ENCODE data around the gene THSD7A.

Gene THSD7A

GRCh38 chr7:11749629-11750028, 82.4 kb downstream of the THSD7A start:
- no peak for DNase-seq

- no peak for DNase-seq
These were observed 83.1 kb downstream of the THSD7A start for GRCh38 chr7:11748884-11749283.

DNA sequence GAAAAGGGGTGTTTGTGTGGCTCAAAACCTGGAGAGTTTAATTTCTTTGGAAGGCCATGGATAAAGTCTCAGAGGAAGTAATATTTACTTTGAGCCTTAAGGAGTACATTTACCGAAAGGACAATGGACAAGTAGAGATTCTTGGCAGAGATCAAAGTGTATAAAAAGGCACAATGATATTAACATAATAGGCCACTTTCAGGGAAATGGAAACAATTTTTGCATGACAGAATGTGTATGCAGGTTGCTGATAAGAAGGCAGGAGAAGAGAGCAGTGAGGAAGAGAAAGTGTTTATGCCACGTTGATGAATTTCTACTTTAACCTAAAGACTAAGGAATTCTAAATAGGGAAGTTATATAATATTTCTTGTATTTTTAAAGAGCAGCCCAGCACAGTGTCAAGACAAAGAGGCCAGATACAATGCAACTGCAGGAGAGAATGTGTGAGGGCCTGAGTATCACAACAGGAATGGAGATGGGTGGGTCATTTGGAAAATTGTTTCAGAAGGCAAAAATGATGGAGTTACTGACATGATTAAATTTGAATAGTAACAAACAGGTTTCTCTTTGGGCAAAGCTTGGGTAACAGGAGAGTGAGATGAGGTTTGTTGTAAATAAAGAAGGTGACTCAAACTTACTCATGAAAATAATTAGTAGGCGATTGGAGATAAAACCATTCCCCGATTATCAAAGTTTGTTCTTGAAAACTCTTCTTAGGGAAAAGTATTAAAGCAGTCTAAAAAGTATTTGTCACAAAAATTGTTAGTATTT, 84.1 kb downstream of the THSD7A start:
- DNase-seq = no peak

GRCh38 chr7:11746591-11746990, 85.4 kb downstream of the THSD7A start:
- DNase-seq = no peak

GRCh38 chr7:11743548-11743947, 88.5 kb downstream of the THSD7A start:
- DNase-seq = no peak

GRCh38 chr7:11743016-11743415, 89.0 kb downstream of the THSD7A start:
- no peak for DNase-seq

DNA sequence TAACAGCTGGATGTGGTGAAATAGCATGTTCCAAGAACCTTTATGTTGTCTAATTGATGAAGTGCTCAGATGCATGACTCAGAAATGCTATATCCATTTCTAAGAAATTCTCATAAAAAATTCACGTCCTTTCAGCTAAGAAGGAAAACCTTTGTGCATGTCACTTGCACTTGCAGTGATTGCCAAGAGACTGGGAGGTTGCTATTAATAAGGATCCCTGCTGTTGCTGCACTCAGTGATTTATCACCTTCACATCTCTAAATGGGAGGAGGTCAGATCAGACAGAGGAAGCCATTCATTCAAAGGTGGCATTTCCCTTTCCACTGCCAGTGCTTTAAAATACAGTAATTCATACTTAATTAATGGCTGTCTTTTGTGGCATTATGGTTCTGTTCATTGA, 89.5 kb downstream of the THSD7A start:
- no peak for DNase-seq

GRCh38 chr7:11737723-11738122, 94.3 kb downstream of the THSD7A start:
- no peak for DNase-seq

DNA sequence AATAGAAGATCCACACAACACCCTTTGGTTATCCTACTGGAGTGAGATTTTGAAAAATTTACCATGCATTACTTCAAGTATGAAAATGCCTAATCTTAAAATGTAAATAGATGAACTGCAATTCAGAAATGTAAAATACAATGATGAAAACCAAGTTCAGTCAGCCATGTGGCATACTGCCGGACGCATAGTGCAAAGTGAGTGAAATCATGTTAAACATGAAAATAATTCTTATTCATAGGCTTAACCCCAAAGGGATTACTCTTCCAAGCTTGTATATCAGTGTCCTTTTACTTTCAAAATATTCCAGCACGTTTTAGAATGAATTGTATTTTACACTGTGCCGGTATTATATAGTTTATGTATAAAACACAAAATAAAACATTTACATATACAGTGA, 99.8 kb downstream of the THSD7A start:
- no peak for DNase-seq

GRCh38 chr7:11730725-11731124, 101.3 kb downstream of the THSD7A start:
- no peak for DNase-seq

DNA sequence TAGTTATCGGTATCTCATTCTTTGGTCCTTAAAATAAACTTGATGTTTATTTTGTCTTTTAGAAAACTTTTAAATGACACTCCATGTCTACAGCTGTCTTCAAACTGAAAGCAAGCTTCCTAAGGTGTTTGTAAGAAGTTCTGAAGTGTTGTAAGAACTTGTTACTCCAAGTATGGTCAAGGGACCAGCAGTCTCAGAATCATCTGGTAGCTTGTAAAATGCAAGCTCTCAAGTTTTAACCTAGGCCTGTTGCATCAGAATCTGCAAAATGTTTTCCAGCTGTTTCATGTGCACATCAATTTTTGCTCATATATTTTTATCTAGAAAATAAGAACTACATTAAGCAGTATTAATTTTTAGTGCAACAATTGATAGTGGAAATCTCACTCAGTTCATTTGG, 104.1 kb downstream of the THSD7A start:
- DNase-seq = no peak

DNA sequence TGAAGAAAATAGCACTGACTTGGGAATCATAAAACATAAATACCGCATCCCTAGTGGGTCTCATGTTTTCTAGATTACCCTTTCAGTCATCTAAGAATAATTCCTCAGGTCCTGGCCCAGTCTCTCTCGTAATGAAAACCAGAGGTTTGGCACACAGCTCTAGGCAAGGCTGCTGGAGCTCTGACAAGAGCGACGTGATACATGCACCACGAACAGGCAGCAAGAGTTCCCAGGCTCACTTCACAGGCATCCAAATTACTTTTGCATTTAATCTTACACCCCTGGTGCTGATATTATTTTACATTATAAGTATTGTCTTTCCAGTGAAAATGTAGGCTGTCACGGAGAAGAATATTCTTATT, 105.2 kb downstream of the THSD7A start:
- no peak for DNase-seq

- DNase-seq = no peak
These were observed 105.8 kb downstream of the THSD7A start for GRCh38 chr7:11726001-11726793.

GRCh38 chr7:11716185-11716584, 115.8 kb downstream of the THSD7A start:
- no peak for DNase-seq

GRCh38 chr7:11714676-11715075, 117.3 kb downstream of the THSD7A start:
- DNase-seq = no peak

- DNase-seq = no peak
These were observed 117.8 kb downstream of the THSD7A start for GRCh38 chr7:11714205-11714604.

DNA sequence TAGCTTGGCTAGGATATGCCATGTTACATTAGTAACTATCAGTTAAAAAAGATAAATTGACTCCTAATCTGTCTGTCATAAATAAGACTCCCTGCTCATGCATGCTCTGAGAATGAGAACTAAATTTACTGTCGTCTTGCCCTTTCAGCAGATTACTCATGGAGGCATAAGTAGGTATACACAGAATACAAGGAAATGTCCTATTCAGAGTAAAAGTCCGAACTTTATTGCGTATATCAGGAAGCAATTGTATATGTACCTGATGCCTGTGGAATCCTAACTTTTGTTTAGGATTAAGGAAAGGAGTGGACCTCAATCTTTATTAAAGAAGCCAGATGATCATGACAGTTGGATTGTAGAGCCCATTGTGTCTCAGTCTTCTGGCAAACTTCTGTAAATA, 118.6 kb downstream of the THSD7A start:
- DNase-seq = no peak

- no peak for DNase-seq
These were observed 121.6 kb downstream of the THSD7A start for GRCh38 chr7:11710377-11710776.

DNA sequence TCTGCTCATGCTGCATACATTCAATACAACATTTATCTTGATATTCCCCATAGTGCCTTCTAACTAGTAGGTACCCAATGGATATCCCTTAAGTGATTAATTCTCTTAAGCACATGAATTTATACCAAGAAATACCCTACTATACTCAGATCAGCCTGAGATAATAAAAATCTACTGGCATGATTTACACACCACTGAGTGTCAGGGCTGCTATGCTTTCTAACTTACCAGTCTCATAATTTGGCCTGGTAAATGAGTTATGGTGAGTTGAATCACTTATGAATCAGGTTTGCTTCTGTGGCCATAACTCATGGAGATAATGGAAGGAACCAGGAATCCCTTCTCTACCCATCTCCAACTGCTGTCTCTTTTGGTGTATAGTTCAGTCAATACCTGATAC, 122.8 kb downstream of the THSD7A start:
- no peak for DNase-seq

DNA sequence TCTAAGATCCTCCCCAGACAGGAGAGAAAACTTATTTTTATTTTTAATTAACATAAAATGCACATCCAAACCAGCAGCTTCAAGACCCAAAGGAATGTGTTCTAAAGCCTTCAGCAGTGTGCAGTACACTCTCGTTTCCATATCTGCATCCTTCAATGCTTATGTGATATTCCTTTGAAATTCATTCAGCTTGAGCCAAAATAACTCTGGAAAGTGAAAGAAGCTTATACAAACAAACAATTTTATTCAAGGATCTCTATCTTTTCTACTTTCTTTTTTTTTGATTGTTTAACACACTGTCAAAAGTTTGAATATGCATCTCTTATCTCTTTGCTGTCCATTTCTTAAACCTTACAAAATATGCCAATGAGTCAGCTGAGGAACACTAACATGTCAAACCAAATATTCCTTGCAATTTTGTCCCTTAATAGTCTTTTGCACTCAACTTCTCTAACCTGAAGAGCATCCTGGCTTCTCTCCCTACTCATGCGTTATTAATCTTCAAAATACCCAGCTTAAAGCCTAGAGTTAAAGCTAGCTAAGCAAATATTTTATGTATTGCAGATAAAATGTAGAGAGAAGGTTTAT, 124.3 kb downstream of the THSD7A start:
- DNase-seq = no peak

GRCh38 chr7:11706666-11707605, 125.1 kb downstream of the THSD7A start:
- DNase-seq = no peak

- no peak for DNase-seq
These were observed 128.2 kb downstream of the THSD7A start for GRCh38 chr7:11703829-11704228.

DNA sequence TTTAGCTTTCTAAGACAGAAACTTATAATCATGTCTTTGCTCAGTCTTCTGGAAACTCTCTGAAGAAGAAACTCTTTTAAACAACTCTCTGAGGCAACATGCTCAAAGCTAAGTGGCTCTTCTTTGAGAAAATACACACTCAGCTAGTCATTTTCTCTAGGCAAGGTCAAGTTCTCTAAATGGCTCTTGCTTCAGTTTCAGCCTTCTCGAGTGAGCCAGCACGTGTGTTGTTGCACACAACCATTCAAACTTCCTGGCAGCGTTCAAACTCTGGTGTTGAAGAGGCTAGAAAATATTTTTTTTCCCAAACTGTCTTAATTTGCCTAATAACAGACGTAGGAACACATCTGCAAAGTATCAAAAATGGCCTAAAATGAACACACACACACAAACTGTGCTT, 129.1 kb downstream of the THSD7A start:
- no peak for DNase-seq

Data from SW 1271 (cell line).